Measurements from ENCODE around the gene HNMT. TPM values are rescaled to one million over a fixed set of nuclear protein-coding genes. Genes with fewer than 3 reads are reported as not detected.

The HNMT gene
- total RNA-seq, 1 experiment from 2014 or later = not detected

- Histone ChIP-seq H3K36me3 (no peaks in the 10 kb centered on the region), H3K9me3 (no peaks in the 10 kb centered on the region)
Observed at GRCh38 chr2:137942833-137943677, 21.2 kb upstream of the HNMT start.

DNA sequence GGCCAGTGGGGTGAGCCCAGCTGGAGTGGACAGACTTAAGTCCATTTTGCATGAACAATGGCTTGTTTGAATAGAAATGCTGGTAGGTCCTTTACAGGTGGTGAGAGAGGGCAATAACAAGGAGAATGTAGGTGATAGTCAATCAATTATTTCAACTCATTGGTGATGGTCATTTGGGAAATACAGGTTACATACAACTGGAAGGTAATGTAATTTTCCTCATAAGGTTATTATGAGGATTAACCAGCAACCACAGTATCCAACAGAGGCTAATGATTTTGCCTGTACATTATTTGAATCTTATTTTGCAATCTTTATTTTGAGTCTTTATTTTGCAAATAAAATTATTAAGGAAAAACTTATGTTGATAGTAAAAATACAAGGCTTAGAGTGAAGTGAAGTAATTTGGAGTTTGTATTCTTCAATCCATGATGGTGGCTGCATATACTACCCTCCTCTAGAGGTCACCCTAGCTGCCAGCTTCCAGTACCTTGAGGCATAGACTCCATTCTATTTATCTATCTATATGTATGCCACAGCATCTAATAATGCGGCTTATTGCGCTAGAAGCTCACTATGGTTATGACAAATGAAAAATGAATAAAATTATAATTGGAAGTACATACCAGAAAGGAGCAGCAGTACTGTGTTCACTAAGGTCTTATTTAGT, 20.5 kb upstream of the HNMT start:
- no peaks in the 10 kb centered on the region for H3K9me3 ChIP-seq
- no peaks in the 10 kb centered on the region for H3K36me3 ChIP-seq
- H3K27me3 ChIP-seq = no peaks in the 10 kb centered on the region
- H3K4me3 ChIP-seq = no peak overlapping the region
- no peak for DNase-seq

More at GRCh38 chr2:137942833-137943677, 21.2 kb upstream of the HNMT start:
- DNase-seq = no peak
- Histone ChIP-seq H3K27me3 (no peaks in the 10 kb centered on the region), H3K4me3 (no peak overlapping the region)

- no peaks in the 10 kb centered on the region for H3K36me3 ChIP-seq
- no peak for DNase-seq
- no peaks in the 10 kb centered on the region for H3K27me3 ChIP-seq
- H3K4me3 ChIP-seq = no peak overlapping the region
- H3K9me3 ChIP-seq = no peaks in the 10 kb centered on the region
Observed at GRCh38 chr2:137944714-137945113, 19.6 kb upstream of the HNMT start.

DNA sequence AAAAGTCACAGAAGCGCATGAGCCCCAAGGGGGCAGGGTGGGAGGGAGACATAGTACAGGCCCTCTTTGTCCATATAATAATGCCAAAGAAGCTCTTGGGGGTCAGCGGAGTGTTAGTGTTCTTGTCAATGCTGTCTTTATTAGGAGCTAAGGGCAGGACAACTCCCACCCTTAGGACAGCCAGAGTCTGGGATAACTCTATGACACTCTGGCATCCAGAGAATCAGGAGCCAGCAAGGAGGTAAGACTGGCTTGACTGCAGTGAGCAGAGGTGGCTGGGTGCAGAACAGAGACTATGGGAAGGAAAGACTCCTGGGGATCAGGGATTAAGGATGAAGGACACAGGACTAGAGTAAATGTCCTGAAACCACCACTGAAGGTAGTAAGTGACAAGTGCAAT, 19.0 kb upstream of the HNMT start:
- Histone ChIP-seq H3K9me3 (no peaks in the 10 kb centered on the region), H3K27me3 (no peaks in the 10 kb centered on the region), H3K4me3 (no peak overlapping the region), H3K36me3 (no peaks in the 10 kb centered on the region)
- no peak for DNase-seq

DNA sequence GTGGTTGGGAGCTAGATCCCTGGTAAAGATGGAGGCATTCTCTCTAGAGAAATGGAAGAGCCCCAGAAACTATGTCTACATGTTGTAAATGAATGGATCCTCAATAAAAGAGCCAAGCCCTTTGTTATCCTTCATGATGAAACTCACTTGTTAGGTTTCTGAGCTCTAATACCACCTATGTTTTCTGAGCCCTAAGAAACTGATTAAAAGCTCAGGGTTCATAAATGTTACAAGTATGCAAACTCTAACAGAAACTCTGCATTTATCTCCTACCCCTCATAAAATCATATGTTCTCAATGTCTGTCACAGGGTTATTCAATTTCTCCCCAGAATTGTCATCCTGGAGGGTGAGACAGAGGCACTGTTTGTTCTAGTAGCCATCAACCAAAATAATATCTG, 18.0 kb upstream of the HNMT start:
- Histone ChIP-seq H3K36me3 (no peaks in the 10 kb centered on the region), H3K4me3 (no peak overlapping the region), H3K9me3 (no peaks in the 10 kb centered on the region), H3K27me3 (no peaks in the 10 kb centered on the region)
- no peak for DNase-seq

- Histone ChIP-seq H3K4me3 (no peak overlapping the region), H3K9me3 (no peaks in the 10 kb centered on the region), H3K27me3 (no peaks in the 10 kb centered on the region), H3K36me3 (no peaks in the 10 kb centered on the region)
- no peak for DNase-seq
Observed at GRCh38 chr2:137947032-137947727, 17.1 kb upstream of the HNMT start.

DNA sequence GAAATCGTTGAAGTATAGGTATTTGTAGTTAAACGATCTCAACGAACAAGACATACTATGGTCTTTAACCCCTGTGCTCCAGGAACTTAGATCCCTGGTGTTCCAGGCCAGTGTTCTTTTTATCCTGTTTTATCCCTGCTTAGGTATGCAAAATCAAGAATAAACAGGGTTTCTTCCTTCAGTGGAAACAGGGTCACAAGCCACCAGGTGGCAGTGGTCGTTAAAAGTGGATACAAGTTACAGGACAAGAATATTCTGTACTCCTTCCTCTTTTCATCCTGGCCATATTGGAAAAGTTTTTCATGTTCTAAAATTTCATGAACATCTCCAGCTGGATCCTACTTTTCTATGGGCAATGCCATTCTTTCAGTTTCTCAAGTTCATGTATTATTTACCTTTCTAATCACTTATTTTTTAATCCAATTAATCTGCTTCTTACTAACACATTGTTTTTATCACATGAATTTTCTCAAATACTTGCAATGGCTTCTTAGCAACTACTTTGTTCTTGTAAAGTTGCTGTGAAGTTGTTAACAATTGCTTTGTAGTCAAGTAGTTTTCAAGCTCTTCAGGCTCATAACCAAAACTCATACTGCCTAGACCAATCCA, 16.4 kb upstream of the HNMT start:
- no peaks in the 10 kb centered on the region for H3K36me3 ChIP-seq
- H3K4me3 ChIP-seq = no peak overlapping the region
- no peaks in the 10 kb centered on the region for H3K9me3 ChIP-seq
- H3K27me3 ChIP-seq = no peaks in the 10 kb centered on the region
- DNase-seq = peak; percentile 50

- no peak for DNase-seq
- Histone ChIP-seq H3K9me3 (no peaks in the 10 kb centered on the region), H3K36me3 (no peaks in the 10 kb centered on the region), H3K4me3 (no peak overlapping the region), H3K27me3 (no peaks in the 10 kb centered on the region)
Observed at GRCh38 chr2:137948894-137949293, 15.4 kb upstream of the HNMT start.

- no peaks in the 10 kb centered on the region for H3K27me3 ChIP-seq
- H3K4me3 ChIP-seq = no peak overlapping the region
- H3K9me3 ChIP-seq = no peaks in the 10 kb centered on the region
- H3K36me3 ChIP-seq = no peaks in the 10 kb centered on the region
- no peak for DNase-seq
Observed at GRCh38 chr2:137950238-137950637, 14.0 kb upstream of the HNMT start.

DNA sequence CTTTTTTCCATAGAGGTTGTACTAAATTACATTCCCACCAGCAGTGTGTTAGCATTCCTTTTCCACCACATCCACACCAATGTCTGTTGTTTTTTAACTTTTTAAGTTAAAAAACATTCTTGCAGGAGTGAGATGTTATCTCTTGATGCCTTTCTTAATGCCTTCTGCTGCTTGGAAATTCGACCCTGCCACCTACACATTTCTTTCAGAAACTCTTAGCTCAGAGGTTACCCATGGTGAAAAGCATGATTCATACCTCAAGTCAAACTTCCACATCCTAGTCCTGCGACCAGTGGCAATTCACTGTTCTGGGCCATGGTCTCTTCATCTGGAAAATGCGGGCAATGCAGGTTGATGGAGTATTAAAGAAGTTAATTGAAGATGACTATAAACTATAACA, 12.7 kb upstream of the HNMT start:
- H3K9me3 ChIP-seq = no peaks in the 10 kb centered on the region
- no peaks in the 10 kb centered on the region for H3K27me3 ChIP-seq
- no peak overlapping the region for H3K4me3 ChIP-seq
- no peak for DNase-seq
- no peaks in the 10 kb centered on the region for H3K36me3 ChIP-seq

DNA sequence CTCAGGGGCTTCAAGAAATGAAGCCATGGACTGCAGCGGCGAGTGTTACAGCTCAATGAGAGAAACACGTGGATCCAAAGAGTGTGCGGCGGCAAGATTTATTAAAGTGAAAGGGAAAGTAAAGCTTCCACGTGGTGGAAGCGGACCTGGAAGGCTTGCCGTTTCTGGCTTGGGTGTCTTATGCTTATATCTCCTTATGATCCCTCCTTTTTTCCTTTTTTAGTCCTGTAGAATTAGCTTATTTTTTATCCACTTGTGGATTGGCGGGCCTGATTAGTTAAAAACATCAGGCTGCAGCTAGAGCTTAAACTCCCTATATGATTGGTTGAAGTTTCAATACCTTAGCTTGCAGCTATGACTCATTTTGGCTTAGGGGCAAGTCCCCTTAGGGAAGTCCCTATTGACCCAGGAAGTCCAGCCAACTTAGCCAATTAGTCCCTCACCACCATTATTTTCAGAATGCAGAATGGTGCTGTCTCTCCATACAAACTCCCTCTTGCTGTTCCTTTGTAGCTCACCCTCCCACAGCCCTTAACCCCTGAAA, 11.6 kb upstream of the HNMT start:
- peak; percentile 15 for DNase-seq
- Histone ChIP-seq H3K9me3 (no peaks in the 10 kb centered on the region), H3K4me3 (peak overlapping the region; percentile 23), H3K36me3 (no peaks in the 10 kb centered on the region), H3K27me3 (no peaks in the 10 kb centered on the region)

DNA sequence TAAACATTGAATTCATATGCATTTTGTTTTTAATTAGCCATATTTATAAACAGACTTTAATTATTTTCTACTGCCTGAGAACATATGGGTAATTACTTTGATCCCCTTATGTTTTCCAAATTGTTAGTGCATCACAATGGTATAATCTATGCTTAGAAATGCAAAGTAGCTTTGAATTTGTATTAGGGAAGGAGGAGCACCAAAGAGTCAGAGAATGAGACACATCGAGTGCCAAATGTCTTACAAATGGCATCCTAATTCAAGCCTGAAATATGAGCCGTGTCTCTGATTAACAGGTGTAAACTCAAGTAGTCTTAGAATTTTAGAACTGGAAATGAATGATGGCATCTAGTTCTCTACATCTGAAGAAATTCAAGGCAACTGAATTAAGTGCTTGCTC, 8.7 kb upstream of the HNMT start:
- Histone ChIP-seq H3K9me3 (no peaks in the 10 kb centered on the region; the same call in 1 of the 2 replicates), H3K36me3 (no peaks in the 10 kb centered on the region), H3K27me3 (no peaks in the 10 kb centered on the region), H3K4me3 (no peak overlapping the region)
- no peak for DNase-seq

- Histone ChIP-seq H3K9me3 (no peaks in the 10 kb centered on the region; the same call in none of the 2 replicates), H3K27me3 (no peaks in the 10 kb centered on the region), H3K36me3 (no peaks in the 10 kb centered on the region), H3K4me3 (no peak overlapping the region)
- peak; percentile 44 for DNase-seq
Observed at GRCh38 chr2:137957033-137957432, 7.2 kb upstream of the HNMT start.

- Histone ChIP-seq H3K36me3 (no peaks in the 10 kb centered on the region), H3K4me3 (no peak overlapping the region), H3K9me3 (no peaks in the 10 kb centered on the region; the same call in none of the 2 replicates), H3K27me3 (no peaks in the 10 kb centered on the region)
- no peak for DNase-seq
Observed at GRCh38 chr2:137959166-137959565, 5.1 kb upstream of the HNMT start.

DNA sequence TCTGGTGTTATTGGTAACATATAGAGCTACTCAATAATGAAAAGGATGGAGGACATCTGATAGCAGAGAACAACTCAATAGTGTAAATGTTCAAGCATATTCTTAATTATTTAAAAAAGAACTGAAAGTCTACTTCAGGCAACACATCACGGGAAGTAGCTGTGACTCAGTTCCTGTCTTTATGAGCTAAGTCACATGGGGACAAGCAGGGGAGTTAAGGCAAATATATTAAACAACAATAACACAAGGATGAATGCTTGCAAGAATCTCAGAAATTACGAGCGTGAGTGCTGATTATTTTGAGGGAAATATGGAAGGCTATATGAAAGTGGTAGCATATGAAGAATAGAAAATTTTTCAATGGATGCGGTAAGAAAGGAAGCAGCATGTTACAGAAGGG, 4.0 kb upstream of the HNMT start:
- DNase-seq = no peak
- H3K9me3 ChIP-seq = no peaks in the 10 kb centered on the region; the same call in none of the 2 replicates
- H3K27me3 ChIP-seq = no peaks in the 10 kb centered on the region
- no peak overlapping the region for H3K4me3 ChIP-seq
- H3K36me3 ChIP-seq = no peaks in the 10 kb centered on the region

- no peaks in the 10 kb centered on the region for H3K27me3 ChIP-seq
- DNase-seq = no peak
Observed at GRCh38 chr2:137961602-137962001, 2.7 kb upstream of the HNMT start.

More at GRCh38 chr2:137961602-137962001, 2.7 kb upstream of the HNMT start:
- H3K9me3 ChIP-seq = no peaks in the 10 kb centered on the region; the same call in none of the 2 replicates
- H3K36me3 ChIP-seq = no peaks in the 10 kb centered on the region
- no peak overlapping the region for H3K4me3 ChIP-seq
